Epithelial cell of prostate (primary cell): ENCODE data around the gene PRAMEF2.
"Not testable (repeated sequence)": the region's sequence is repeated elsewhere in the genome, so short reads cannot be mapped to it uniquely, and the experiment has no call there.

Source experiments
- DNase-seq: peaks from one replicate; pipeline ENCODE4 v3.0.0-alpha.2; 2011; ENCODE audit warnings: low read depth, low spot score
- H3K27ac ChIP-seq: fragments of 450-650 bp; 2 replicates; pipeline ENCODE4 v1.5.1; 2017; ENCODE audit warnings: mild to moderate bottlenecking

PRAMEF2 gene, protein sequence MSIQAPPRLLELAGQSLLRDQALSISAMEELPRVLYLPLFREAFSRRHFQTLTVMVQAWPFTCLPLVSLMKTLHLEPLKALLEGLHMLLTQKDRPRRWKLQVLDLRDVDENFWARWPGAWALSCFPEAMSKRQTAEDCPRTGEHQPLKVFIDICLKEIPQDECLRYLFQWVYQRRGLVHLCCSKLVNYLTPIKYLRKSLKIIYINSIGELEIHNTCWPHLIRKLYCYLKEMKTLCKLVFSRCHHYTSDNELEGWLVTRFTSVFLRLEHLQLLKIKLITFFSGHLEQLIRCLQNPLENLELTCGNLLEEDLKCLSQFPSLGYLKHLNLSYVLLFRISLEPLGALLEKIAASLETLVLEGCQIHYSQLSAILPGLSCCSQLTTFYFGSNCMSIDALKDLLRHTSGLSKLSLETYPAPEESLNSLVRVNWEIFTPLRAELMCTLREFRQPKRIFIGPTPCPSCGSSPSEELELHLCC

DNA sequence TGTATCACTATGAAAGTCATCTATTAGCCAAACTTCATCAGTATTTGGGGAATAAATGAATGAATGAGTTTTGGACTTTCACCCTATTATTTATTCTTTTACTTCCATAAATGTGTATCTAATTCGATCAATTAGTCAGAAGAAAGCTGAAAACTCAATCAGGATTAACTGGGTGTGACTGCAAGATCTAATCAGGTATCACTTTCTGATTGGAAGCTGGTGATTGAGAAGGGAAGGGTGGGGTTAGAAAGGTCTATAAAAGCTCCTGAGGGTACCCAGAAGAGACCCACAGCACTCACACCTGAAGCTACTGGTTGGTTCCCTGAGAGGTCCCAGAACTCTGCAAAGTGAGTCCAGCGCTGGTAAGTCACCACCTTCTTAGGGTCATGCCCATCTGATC lies at the start of gene PRAMEF2:
Gene PRAMEF2, plus strand, starts transcription at position 301 of the 400 bp plus-strand sequence. CDS start 1,924 bp downstream, outside the sequence.
- not testable (repeated sequence) for H3K27ac ChIP-seq, DNase-seq

DNA sequence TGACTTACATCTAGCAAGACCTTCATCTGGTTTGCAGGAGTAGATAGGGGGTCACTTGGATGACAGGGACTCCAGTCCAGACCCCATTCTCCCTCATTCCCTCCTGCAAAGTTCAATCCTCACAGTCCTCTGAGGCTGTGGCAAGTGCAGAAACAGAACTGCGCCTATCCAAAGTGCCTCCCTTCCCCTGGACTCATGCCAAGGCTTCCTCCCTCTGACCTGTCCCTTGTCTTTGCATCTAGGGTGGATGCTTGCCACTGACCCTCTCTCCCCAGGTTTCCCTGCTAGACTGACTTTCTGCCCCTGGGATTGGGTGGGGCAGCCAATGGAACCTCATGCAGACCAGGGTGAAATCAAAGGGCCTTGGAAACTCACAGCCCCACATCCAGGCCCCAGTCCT lies 47.0 kb upstream of the PRAMEF2 start:
- no peak overlapping the region for H3K27ac ChIP-seq
- DNase-seq = no peak

DNA sequence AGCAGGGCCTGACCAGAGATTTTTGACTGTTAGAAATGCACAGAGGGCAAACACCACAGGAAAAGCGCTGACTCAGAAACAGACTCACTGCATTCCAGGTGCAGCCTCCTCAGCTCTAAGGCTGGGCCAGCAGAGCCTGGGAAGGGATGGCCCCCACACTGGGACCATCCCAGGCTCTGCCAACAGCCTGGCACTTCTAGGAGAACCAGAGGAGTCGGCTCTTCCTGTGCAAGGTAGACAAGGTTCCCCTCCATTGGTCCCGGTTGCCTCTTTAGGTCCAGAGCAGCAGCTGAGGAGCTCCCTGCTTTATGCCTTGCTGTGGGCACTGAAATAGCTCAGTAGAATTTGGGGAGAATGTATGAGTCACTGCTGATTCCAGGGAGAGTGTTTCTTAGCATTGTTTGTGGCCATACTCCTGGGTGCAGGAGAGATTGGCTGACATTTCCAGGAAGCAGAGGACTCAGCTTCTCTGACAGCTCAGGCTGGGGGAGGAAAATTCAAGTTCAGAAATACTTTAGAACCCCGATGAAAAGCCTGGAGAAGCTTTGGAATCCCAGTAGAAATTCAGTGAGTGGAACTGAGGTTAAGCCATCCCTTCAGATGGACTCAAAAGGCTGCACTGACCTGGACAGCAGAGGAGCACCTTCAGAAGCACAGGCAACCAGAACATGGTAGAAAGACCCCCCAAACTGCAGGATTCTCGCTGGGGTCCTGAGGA lies 46.0 kb upstream of the PRAMEF2 start:
- no peak overlapping the region for H3K27ac ChIP-seq
- no peak for DNase-seq

DNA sequence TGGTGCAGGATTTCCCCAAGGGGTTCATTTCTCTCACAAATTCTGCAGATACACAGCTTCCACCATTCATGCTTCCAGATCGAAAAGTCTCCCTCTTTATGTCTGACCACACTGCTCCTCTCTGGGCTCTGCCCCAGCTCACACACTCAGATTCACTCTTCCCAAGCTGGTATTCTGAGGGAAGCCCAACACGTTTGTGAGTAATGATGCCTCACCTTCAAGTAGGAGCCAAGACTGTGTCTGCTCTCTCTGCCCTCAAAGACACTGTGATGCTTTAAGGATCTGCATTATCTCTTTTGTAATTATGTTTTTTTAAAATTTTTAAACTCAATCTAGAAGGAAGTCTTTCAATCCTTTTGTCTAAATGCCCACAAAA lies 45.5 kb upstream of the PRAMEF2 start:
- DNase-seq = no peak
- H3K27ac ChIP-seq = no peak overlapping the region

DNA sequence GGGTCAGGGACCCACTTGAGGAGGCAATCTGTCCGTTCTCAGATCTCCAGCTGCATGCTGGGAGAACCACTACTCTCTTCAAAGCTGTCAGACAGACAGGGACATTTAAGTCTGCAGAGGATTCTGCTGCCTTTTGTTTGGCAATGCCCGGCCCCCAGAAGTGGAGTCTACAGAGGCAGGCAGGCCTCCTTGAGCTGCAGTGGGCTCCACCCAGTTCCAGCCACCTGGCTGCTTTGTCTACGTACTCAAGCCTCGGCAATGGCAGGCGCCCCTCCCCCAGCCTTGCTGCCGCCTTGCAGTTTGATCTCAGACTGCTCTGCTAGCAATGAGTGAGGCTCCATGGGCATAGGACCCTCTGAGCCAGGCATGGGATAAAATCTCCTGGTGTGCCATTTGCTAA lies 37.8 kb upstream of the PRAMEF2 start:
- not testable (repeated sequence) for DNase-seq, H3K27ac ChIP-seq

DNA sequence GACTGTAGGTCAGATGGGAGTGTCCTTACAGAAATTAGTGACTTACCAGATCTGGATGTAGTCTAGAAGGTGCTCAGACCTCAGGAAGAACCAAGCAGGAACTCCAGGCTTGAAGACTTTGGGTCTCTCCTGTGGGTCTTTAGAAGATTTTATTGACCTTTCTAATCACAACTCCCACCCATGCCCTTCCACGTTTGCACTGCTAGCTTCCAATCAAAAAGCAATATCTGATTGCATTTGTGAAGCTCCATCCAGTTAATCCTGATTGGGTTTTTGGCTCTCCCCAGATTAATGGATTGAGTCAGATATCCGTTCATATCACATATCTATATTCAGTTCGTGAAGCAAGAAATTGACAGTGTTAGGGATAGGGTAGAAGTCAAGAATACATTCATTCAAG lies 25.6 kb upstream of the PRAMEF2 start, which contains the start of gene PRAMEF11:
Gene PRAMEF11, minus strand, starts transcription at position 101 of the 400 bp plus-strand sequence. CDS start 2,621 bp downstream, outside the sequence.
- not testable (repeated sequence) for H3K27ac ChIP-seq

DNA sequence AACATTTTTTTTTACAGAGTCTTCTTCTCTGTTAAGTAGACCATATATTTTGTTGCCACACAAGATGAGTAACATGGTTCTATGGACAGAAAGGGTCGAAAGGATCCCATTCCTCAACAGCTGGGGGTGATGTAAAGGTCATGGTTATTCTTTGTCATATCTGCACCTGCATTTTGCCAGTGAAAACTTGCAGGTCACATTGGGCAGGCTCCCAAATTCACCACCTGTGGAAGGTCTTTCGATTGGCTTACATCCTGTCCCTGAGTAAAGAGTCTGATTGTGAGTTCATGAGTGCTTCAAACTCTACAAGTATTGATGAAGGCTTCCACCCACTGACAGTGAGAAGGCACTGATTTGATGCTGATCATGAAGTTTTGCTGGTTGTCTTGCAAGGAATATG lies 23.6 kb upstream of the PRAMEF2 start:
- not testable (repeated sequence) for H3K27ac ChIP-seq, DNase-seq

More for the DNA sequence above, 25.6 kb upstream of the PRAMEF2 start, which contains the start of gene PRAMEF11:
- not testable (repeated sequence) for DNase-seq

DNA sequence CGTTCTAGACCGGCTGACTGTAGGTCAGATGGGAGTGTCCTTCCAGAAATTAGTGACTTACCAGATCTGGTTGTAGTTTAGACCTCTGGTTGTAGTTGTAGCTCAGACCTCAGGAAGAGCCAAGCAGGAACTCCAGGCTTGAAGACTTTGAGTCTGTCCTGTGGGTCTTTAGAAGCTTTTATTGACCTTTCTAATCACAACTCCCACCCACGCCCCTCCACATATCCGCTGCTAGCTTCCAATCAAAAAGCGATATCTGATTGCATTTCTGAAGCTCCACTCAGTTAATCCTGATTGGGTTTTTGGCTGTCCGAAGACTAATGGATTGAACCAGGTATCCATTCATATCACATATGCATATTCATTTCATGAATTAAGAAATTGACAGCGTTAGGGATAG lies 8.3 kb upstream of the PRAMEF2 start, which contains the start of gene HNRNPCL1:
Gene HNRNPCL1, minus strand, starts transcription at position 101 of the 400 bp plus-strand sequence. CDS start 431 bp downstream, outside the sequence.
- not testable (repeated sequence) for H3K27ac ChIP-seq, DNase-seq

DNA sequence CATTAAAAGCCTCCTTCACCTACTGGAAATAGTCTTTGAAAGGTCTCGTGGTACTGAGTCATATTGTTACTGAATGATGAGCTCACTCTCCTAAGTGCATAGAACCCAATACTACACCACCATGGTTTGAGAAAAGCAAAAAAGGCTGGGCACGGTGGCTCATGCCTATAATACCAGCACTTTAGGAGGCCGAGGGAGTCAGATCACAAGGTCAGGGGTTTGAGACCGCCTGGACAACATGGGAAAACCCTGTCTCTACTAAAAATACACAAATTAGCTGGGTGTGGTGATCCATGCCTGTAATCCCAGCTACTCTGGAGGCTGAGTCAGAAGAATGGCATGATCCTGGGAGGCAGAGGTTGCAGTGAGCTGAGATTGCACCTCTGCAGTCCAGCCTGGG lies 5.1 kb upstream of the PRAMEF2 start:
- DNase-seq = no peak
- no peak overlapping the region for H3K27ac ChIP-seq

DNA sequence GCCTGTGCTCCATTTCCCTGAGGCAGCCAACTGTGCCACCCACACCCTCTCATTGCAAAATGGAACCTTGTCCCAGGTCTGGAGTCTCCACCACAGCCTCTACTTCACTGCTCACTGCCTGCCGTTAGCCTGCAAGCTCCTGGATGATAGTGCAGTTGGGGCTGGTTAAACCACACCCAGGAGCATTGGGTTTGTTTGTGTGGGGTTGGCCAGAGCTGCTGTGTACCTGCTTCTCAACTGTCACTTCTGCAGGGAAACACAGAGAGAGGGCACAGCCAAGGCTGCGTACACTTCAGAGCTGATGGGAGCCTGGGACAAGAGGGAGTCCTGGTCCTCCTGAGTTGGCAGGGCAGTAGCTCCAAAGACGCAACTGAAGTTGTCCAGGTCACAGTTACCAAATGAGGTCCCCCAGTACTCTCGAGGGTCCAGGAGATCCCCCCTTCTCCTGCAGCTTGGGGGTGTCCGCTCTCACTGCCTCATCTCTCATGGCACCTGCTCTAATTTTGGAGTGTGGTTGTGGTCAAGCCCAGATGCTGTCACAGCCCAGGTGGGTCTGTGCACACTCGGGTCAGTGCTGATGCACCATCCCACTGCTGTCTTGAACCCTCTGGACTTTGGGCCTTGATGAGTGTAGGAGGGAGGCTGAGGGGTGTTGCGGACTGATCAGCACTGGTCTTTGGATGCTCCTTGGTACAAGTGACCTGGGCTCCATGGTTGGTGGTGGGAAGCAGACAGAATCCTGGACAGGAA lies 6.4 kb downstream of the PRAMEF2 start:
- H3K27ac ChIP-seq, DNase-seq: not testable (repeated sequence)

DNA sequence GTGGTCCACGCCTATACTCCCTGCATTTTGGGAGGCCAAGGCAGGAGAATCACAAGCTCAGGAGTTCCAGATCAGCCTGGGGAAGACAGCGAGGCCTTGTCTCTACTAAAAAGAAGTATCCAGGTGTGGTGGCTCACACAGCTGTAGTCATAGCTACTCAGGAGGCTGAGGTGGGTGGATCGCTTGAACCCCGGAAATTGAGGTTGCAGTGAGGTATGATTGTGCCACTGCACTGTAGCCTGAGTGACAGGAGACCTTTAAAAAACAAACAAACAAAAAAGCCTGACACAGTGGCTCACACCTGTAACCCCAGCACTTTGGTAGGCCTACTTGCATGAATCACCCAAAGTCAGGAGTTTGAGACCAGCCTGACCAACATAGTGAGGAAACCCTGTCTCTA lies 21.6 kb downstream of the PRAMEF2 start:
- DNase-seq, H3K27ac ChIP-seq: not testable (repeated sequence)

DNA sequence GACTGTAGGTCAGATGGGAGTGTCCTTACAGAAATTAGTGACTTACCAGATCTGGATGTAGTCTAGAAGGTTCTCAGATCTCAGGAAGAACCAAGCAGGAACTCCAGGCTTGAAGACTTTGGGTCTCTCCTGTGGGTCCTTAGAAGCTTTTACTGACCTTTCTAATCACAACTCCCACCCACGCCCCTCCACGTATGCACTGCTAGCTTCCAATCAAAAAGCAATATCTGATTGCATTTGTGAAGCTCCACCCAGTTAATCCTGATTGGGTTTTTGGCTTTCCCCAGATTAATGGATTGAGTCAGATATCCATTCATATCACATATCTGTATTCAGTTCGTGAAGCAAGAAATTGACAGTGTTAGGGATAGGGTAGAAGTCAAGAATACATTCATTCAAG lies 29.2 kb downstream of the PRAMEF2 start, which contains the start of gene PRAMEF4:
Gene PRAMEF4, minus strand, starts transcription at position 101 of the 400 bp plus-strand sequence. CDS start 2,807 bp downstream, outside the sequence.
- DNase-seq, H3K27ac ChIP-seq: not testable (repeated sequence)

DNA sequence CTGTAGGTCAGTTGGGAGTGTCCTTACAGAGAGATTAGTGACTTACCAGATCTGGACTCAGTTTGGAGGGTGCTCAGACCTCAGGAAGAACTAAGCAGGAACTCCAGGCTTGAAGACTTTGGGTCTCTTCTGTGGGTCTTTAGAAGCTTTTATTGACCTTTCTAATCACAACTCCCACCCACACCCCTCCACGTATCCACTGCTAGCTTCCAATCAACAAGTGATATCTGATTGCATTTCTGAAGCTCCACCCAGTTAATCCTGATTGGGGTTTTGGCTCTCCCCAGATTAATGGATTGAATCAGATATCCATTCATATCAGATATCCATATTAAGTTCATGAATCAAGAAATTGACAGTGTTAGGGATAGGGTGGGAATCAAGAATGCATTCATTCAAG lies 41.3 kb downstream of the PRAMEF2 start, which contains the start of gene PRAMEF10:
Gene PRAMEF10, minus strand, starts transcription at position 101 of the 400 bp plus-strand sequence. CDS start 2,423 bp downstream, outside the sequence.
- not testable (repeated sequence) for DNase-seq, H3K27ac ChIP-seq

DNA sequence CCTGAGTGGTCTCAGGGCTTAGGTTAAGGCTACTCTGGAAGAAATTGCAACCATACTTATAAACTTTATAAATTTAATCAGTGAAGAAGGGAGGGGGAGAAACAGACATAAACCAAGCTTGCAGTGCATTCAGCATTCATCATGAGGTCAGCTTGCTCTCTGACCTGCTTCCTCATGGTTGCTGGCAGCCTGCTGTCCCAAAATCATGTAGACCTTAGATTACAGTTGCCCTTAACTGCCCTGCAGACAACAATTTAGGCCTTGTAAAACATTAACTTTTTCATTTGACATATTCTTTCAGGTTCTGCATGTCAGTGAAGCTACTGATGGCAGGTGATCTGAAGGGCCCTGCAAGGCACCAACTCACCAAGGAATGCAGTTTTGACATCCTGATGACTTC lies 42.3 kb downstream of the PRAMEF2 start:
- not testable (repeated sequence) for H3K27ac ChIP-seq, DNase-seq

DNA sequence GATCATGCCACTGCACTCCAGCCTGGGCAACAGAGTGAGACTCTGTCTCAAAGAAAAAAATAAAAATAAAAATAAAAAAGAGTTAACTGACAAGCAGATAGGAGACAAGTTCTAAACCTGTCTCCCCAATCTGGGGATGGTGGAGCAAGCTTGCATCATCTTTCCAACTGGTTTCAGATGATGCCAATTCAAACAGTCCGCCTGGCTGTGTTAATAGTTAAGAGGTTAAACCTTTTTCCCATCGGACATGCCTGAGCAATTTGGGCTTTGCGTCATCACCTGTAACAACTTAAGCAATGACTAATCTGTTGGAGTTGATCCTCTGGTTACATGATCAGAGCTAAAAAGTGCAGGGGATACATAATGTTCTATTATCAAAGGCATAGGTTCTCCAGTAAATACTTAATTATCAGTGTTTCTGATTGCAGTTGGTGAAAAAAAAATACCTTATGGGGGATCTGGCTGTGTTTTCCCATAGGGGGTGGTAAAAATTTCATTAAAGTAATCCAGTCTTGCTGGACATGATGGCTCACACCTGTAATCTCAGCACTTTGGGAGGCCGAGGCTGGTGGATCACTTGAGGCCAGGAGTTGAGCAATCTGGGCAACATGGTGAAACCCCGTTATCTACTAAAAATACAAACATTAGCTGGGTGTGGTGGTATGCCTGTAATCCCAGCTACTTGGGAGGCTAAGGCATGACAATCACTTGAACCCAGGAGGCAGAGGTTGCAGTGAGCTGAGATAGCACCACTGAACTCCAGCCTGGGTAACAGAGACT lies 47.1 kb downstream of the PRAMEF2 start:
- H3K27ac ChIP-seq, DNase-seq: not testable (repeated sequence)
